NT2/D1 (cell line): ENCODE data around the gene PPP2CA.

Experiments used
- SUZ12 ChIP-seq: IDR thresholded peaks from 2 replicates; pipeline ENCODE4 v1.6.1; 2011; ENCODE audit not compliant: insufficient read length, insufficient read depth; ENCODE audit errors: extremely low read depth
- YY1 ChIP-seq: IDR thresholded peaks from 2 replicates; pipeline ENCODE4 v1.6.1; 2011; ENCODE audit not compliant: insufficient read length, insufficient read depth
- ZNF274 ChIP-seq: IDR thresholded peaks from 2 replicates; pipeline ENCODE4 v1.6.1; 2011; ENCODE audit warnings: mild to moderate bottlenecking, low read depth, low read length

- no peak for TF ChIP-seq SUZ12
- no peak for TF ChIP-seq ZNF274
- TF ChIP-seq YY1, result no peak
These were observed 744 bp upstream of the PPP2CA start for GRCh38 chr5:134226441-134227192.
